Natural killer cell (primary cell): ENCODE measurements around the gene COL5A3. TPM values are rescaled to one million over a fixed set of nuclear protein-coding genes. Genes with fewer than 3 reads are reported as not detected.

Experiments
- ATAC-seq, 3 donors: fragments of 150-1000 bp in 2 of 3; fragments of 200-7000 bp in 1 of 3; cut with Tn5 transposase; 1 replicate in 1 of 3; 2 replicates in 2 of 3; pipeline ENCODE4 v1.10.0; 2021; ENCODE audit warnings: mild to moderate bottlenecking in 2 of 3, moderate library complexity in 2 of 3
- DNase-seq, 2 donors: peaks; one replicate each; pipeline versions ENCODE4 v3.0.0 to v3.0.0-alpha.2; 2013 to 2021; ENCODE audit warnings: mixed read lengths in 1 of 2
- H3K27ac ChIP-seq: one replicate; pipeline ENCODE4 v1.5.1; 2013; ENCODE audit warnings: mild to moderate bottlenecking, low read length
- H3K27me3 ChIP-seq: one replicate; pipeline ENCODE4 v1.6.1; 2013; ENCODE audit warnings: low read length; ENCODE audit not compliant: control insufficient read depth, insufficient read depth
- H3K36me3 ChIP-seq: one replicate; pipeline ENCODE4 v1.6.1; 2013; ENCODE audit warnings: low read length; ENCODE audit not compliant: control insufficient read depth, insufficient read depth
- H3K4me1 ChIP-seq: one replicate; pipeline ENCODE4 v1.6.1; 2013; ENCODE audit warnings: low read length; ENCODE audit not compliant: control insufficient read depth, insufficient read depth
- H3K4me3 ChIP-seq: one replicate; pipeline ENCODE4 v1.5.1; 2013; ENCODE audit warnings: low read length
- H3K9me3 ChIP-seq: one replicate; pipeline ENCODE4 v1.6.1; 2013; ENCODE audit warnings: low read length; ENCODE audit not compliant: control insufficient read depth, insufficient read depth
- H3K27ac Mint-ChIP-seq, 2 donors: one replicate each; pipeline ENCODE4 v1.8.0; 2022; ENCODE audit warnings: mild to moderate bottlenecking in 2 of 2, mixed read lengths in 2 of 2, moderate library complexity in 1 of 2
- H3K27me3 Mint-ChIP-seq, 2 donors: one replicate each; pipeline ENCODE4 v1.8.0; 2022; ENCODE audit warnings: low read depth in 2 of 2, mixed read lengths in 2 of 2
- H3K36me3 Mint-ChIP-seq: one replicate; pipeline ENCODE4 v1.8.0; 2022; ENCODE audit warnings: mixed read lengths
- H3K4me1 Mint-ChIP-seq, 2 donors: one replicate each; pipeline ENCODE4 v1.8.0; 2022; ENCODE audit warnings: mixed read lengths in 2 of 2
- H3K4me3 Mint-ChIP-seq: one replicate; pipeline ENCODE4 v1.8.0; 2022; ENCODE audit warnings: mild to moderate bottlenecking, moderate library complexity, mixed read lengths
- H3K9me3 Mint-ChIP-seq, 2 donors: one replicate each; pipeline ENCODE4 v1.8.0; 2022; ENCODE audit warnings: mixed read lengths in 2 of 2
- WGBS: methylation state at CpG from one replicate; pipeline ENCODE4 v1.1.7; 2013; ENCODE audit warnings: missing lambda C conversion rate; ENCODE audit not compliant: insufficient coverage; 5-methylcytosine and 5-hydroxymethylcytosine counted together
- intact Hi-C: fragments of 100-400 bp; cut with micrococcal nuclease; formaldehyde crosslinking; loops from one replicate; pipeline ENCODE4 v1.14.2; 2022
- total RNA-seq, 4 donors: library from RNA; stranded (reverse); fragments of 120-200 nt in 1 of 4; gene quantifications; one replicate each; pipeline versions ENCODE4 v1.2.3 to v1.2.4, GENCODE V29; 2013 to 2022
- TF ChIP-seq, protein P1 (sequence below): fragments of 200-600 bp; IDR thresholded peaks from one replicate; pipeline ENCODE4 v1.8.0; 2022; ENCODE audit warnings: antibody characterized with exemption

The COL5A3 gene
- total RNA-seq, 3 donors from 2014 or later (not counting 1 experiment from before 2014, with no cell fraction given) = 0.33 to 6.6 (median 0.63) TPM

DNA sequence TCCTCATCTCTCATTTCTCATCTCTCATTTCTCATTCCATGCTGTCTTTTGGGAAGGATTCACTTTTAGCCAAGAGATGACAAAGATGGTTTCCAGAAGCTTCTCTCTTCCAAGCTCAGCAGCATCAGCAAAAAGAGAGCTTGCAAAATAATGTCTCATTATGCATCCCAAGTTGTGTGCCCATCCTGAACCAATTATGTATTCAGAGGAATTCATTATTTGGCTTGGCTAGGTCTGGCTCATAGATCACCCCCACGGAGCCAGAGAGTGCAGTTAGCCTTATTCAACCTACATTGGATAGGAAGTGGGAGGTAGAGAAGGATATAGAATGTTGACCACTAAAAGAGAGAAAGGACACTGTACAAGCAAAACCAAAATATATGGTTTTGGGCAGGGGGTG, 68.6 kb downstream of the COL5A3 start:
- DNase-seq = no peak
- H3K4me1 Mint-ChIP-seq = peaks cover 6% of the 10 kb centered on the region in 2 donors
- H3K9me3 Mint-ChIP-seq = no peaks in the 10 kb centered on the region
- ATAC-seq = no peak
- Histone ChIP-seq H3K27me3 (peaks cover 15% of the 10 kb centered on the region), H3K9me3 (peaks cover 7% of the 10 kb centered on the region), H3K36me3 (no peaks in the 10 kb centered on the region), H3K4me1 (peaks cover 6% of the 10 kb centered on the region), H3K4me3 (no peak overlapping the region), H3K27ac (no peak overlapping the region)
- H3K27me3 Mint-ChIP-seq = peaks cover 14 to 25% of the 10 kb centered on the region in 2 donors
- TF ChIP-seq, protein P1, sequence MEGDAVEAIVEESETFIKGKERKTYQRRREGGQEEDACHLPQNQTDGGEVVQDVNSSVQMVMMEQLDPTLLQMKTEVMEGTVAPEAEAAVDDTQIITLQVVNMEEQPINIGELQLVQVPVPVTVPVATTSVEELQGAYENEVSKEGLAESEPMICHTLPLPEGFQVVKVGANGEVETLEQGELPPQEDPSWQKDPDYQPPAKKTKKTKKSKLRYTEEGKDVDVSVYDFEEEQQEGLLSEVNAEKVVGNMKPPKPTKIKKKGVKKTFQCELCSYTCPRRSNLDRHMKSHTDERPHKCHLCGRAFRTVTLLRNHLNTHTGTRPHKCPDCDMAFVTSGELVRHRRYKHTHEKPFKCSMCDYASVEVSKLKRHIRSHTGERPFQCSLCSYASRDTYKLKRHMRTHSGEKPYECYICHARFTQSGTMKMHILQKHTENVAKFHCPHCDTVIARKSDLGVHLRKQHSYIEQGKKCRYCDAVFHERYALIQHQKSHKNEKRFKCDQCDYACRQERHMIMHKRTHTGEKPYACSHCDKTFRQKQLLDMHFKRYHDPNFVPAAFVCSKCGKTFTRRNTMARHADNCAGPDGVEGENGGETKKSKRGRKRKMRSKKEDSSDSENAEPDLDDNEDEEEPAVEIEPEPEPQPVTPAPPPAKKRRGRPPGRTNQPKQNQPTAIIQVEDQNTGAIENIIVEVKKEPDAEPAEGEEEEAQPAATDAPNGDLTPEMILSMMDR = no peak
- no peak overlapping the region for H3K27ac Mint-ChIP-seq
- no peaks in the 10 kb centered on the region for H3K36me3 Mint-ChIP-seq
- WGBS = 90% methylated on average over 1 of the region's 1 CpG
- intact Hi-C loops = no loop called here
- no peak overlapping the region for H3K4me3 Mint-ChIP-seq

DNA sequence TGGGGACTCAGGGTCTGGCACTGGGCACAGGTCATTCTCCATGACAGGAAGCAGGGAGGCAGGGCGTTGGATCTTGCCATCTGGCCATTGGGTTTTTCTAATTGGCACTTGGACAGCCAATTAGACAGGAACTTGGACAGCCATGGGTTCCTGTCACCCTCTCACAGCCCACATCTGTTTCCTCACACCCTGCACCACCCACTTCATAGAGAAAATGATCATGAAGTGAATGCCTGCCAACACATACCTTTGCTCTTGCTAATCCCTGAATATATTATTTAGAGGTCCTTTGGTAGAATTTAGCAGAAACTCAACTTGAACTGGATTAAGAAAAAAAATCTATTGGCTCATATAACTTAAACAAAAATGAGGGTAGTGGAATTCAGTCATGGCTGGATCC, 69.1 kb downstream of the COL5A3 start:
- Mint-ChIP-seq H3K4me1 (peaks cover 6% of the 10 kb centered on the region in 2 donors), H3K27me3 (peaks cover 14 to 26% of the 10 kb centered on the region in 2 donors), H3K36me3 (no peaks in the 10 kb centered on the region), H3K9me3 (no peaks in the 10 kb centered on the region), H3K27ac (no peak overlapping the region), H3K4me3 (no peak overlapping the region)
- peaks cover 7% of the 10 kb centered on the region for H3K9me3 ChIP-seq
- H3K27ac ChIP-seq = no peak overlapping the region
- TF ChIP-seq, protein P1 = no peak
- peaks cover 16% of the 10 kb centered on the region for H3K27me3 ChIP-seq
- H3K36me3 ChIP-seq = no peaks in the 10 kb centered on the region
- no peak for ATAC-seq
- WGBS = 46% methylated on average over 1 of the region's 1 CpG
- no peak for DNase-seq
- no peak overlapping the region for H3K4me3 ChIP-seq
- intact Hi-C loops = no loop called here
- peaks cover 8% of the 10 kb centered on the region for H3K4me1 ChIP-seq

DNA sequence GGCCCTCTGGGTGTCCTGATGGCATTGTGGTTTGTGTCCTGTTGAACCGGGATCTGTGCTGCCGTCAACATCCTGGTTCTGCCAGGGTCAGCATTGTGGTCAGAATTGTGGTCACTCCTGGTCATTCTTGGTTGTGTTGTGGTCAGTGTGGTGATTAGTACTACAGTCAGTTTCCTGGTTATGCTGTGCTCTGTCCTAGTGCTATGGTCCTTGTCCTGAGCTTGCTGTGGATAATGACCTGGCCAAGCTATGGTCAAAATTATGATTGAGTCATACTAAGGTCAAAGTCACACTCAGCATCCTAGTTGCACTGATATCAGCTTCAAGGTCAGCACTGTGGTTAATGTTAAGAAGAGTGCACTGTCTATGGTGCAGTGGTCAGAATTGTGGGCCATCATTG, 69.5 kb downstream of the COL5A3 start:
- no peaks in the 10 kb centered on the region for H3K9me3 Mint-ChIP-seq
- no peak overlapping the region for H3K27ac Mint-ChIP-seq
- H3K27me3 Mint-ChIP-seq = peaks cover 15 to 27% of the 10 kb centered on the region in 2 donors
- DNase-seq = no peak
- peak in 1 of 3 donors; percentile 35 for ATAC-seq
- Histone ChIP-seq H3K4me3 (no peak overlapping the region), H3K9me3 (peaks cover 7% of the 10 kb centered on the region), H3K36me3 (no peaks in the 10 kb centered on the region), H3K27ac (no peak overlapping the region), H3K4me1 (peaks cover 11% of the 10 kb centered on the region), H3K27me3 (peaks cover 18% of the 10 kb centered on the region)
- peaks cover 6 to 8% of the 10 kb centered on the region in 2 donors for H3K4me1 Mint-ChIP-seq
- TF ChIP-seq, protein P1 = no peak
- H3K4me3 Mint-ChIP-seq = no peak overlapping the region
- intact Hi-C loops = no loop called here
- 40% methylated on average over 2 of the region's 2 CpGs for WGBS
- H3K36me3 Mint-ChIP-seq = no peaks in the 10 kb centered on the region

DNA sequence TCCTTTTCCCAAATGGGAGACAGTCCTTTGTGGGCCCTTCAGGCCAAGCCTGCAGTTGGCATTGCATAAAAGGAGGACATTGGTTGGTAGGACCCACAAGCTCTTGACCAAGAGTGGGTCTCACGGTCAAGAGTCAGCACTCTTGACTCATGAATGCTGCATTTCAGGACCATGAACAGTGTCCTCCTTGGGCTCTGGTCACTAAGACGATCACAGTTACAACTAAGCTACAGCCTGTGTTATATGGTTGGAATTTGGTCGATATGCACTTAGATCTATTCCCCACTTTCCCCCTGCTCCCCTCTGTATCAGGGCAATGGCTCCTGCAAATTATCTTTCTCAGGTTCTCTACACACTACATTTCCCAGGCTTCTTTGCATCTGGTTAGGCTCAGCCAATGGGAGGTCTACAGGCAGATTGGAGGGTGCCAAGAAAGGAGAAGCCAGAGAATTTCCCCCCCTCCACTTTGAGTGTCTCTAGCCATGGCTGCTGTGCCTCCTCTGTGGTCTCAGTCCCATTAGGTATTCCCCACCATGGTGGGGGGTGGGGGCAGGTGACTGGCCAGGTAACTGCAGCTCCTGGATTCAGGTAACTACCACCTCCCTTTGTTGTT, 70.9 kb downstream of the COL5A3 start:
- 100% methylated on average over 1 of the region's 3 CpGs for WGBS
- ATAC-seq = no peak
- H3K36me3 ChIP-seq = no peaks in the 10 kb centered on the region

More for the DNA sequence above, 70.9 kb downstream of the COL5A3 start:
- Mint-ChIP-seq H3K36me3 (no peaks in the 10 kb centered on the region), H3K4me3 (no peak overlapping the region), H3K27me3 (peaks cover 28 to 39% of the 10 kb centered on the region in 2 donors), H3K9me3 (no peaks in the 10 kb centered on the region), H3K27ac (no peak overlapping the region), H3K4me1 (peaks cover 10 to 20% of the 10 kb centered on the region in 2 donors)
- H3K4me3 ChIP-seq = no peak overlapping the region
- intact Hi-C loops = no loop called here
- peaks cover 18% of the 10 kb centered on the region for H3K4me1 ChIP-seq
- peaks cover 31% of the 10 kb centered on the region for H3K27me3 ChIP-seq
- H3K9me3 ChIP-seq = peaks cover 7% of the 10 kb centered on the region
- DNase-seq = no peak
- H3K27ac ChIP-seq = no peak overlapping the region
- TF ChIP-seq, protein P1 = no peak
